H9 (cell line): ENCODE results near the gene PTDSS2. TPM values are rescaled to one million over a fixed set of nuclear protein-coding genes. Genes with fewer than 3 reads are reported as not detected.
A peak's percentile ranks its signal among the peaks of the same experiment; 100 is the strongest.

Source experiments
- DNase-seq: peaks from one replicate; pipeline ENCODE4 v3.0.0-alpha.2; 2017
- H2AFZ ChIP-seq: one replicate; pipeline ENCODE4 v1.6.1; 2013; ENCODE audit warnings: mild to moderate bottlenecking, low read length, control low read depth, moderate library complexity
- H2AK5ac ChIP-seq: 2 replicates; pipeline ENCODE4 v1.6.1; 2013; ENCODE audit warnings: low read length, control low read depth, mixed read lengths; ENCODE audit not compliant: insufficient read length
- H2BK120ac ChIP-seq: one replicate; pipeline ENCODE4 v1.6.1; 2013; ENCODE audit warnings: low read depth, mild to moderate bottlenecking, low read length, control low read depth, inconsistent platforms; ENCODE audit not compliant: poor library complexity, severe bottlenecking
- H2BK12ac ChIP-seq: 2 replicates; pipeline ENCODE4 v1.6.1; 2013; ENCODE audit warnings: low read length, control low read depth, mixed read lengths, low read depth; ENCODE audit not compliant: insufficient read length
- H2BK15ac ChIP-seq: 2 replicates; pipeline ENCODE4 v1.6.1; 2013; ENCODE audit warnings: low read depth, low read length, control low read depth
- H2BK20ac ChIP-seq: one replicate; pipeline ENCODE4 v1.6.1; 2013; ENCODE audit warnings: low read depth, mild to moderate bottlenecking, low read length, control low read depth, inconsistent platforms; ENCODE audit not compliant: poor library complexity, severe bottlenecking
- H2BK5ac ChIP-seq: 2 replicates; pipeline ENCODE4 v1.6.1; 2013; ENCODE audit warnings: low read length, control low read depth, mixed read lengths; ENCODE audit not compliant: insufficient read length
- H3K14ac ChIP-seq: 2 replicates; pipeline ENCODE4 v1.6.1; 2013; ENCODE audit warnings: low read length, control low read depth; ENCODE audit not compliant: insufficient read depth
- H3K18ac ChIP-seq: 2 replicates; pipeline ENCODE4 v1.6.1; 2013; ENCODE audit warnings: low read depth, mild to moderate bottlenecking, mixed read lengths, low read length, control low read depth; ENCODE audit not compliant: insufficient read length
- H3K23ac ChIP-seq: 2 replicates; pipeline ENCODE4 v1.6.1; 2013; ENCODE audit warnings: low read length, control low read depth, mixed read lengths, low read depth; ENCODE audit not compliant: insufficient read length
- H3K23me2 ChIP-seq: 2 replicates; pipeline ENCODE4 v1.6.1; 2013; ENCODE audit warnings: low read depth, mild to moderate bottlenecking, mixed read lengths, low read length, control low read depth; ENCODE audit not compliant: insufficient read length, poor library complexity, severe bottlenecking
- H3K27ac ChIP-seq: 2 replicates; pipeline ENCODE4 v1.5.1; 2013; ENCODE audit warnings: low read length, control low read depth, mixed read lengths, low read depth; ENCODE audit not compliant: insufficient read length
- H3K27me3 ChIP-seq: 2 replicates; pipeline ENCODE4 v1.6.1; 2013; ENCODE audit warnings: low read length, control low read depth, inconsistent platforms; ENCODE audit not compliant: insufficient read depth
- H3K4ac ChIP-seq: 2 replicates; pipeline ENCODE4 v1.6.1; 2013; ENCODE audit warnings: low read depth, mild to moderate bottlenecking, control low read depth, inconsistent platforms, low read length, moderate library complexity
- H3K4me1 ChIP-seq: 2 replicates; pipeline ENCODE4 v1.6.1; 2013; ENCODE audit warnings: low read length, control low read depth, inconsistent platforms; ENCODE audit not compliant: insufficient read depth
- H3K4me2 ChIP-seq: 2 replicates; pipeline ENCODE4 v1.6.1; 2013; ENCODE audit warnings: low read length, control low read depth, mixed read lengths; ENCODE audit not compliant: insufficient read length, insufficient read depth
- H3K56ac ChIP-seq: 2 replicates; pipeline ENCODE4 v1.6.1; 2013; ENCODE audit warnings: low read depth, mild to moderate bottlenecking, mixed read lengths, low read length, control low read depth; ENCODE audit not compliant: insufficient read length
- H3K79me1 ChIP-seq: 2 replicates; pipeline ENCODE4 v1.6.1; 2013; ENCODE audit warnings: low read depth, mild to moderate bottlenecking, moderate library complexity, low read length, control low read depth, inconsistent platforms; ENCODE audit not compliant: insufficient read depth, poor library complexity, severe bottlenecking
- H3K79me2 ChIP-seq: 2 replicates; pipeline ENCODE4 v1.6.1; 2013; ENCODE audit warnings: low read length, control low read depth, inconsistent platforms; ENCODE audit not compliant: insufficient read depth
- H3K9ac ChIP-seq: 2 replicates; pipeline ENCODE4 v1.6.1; 2013; ENCODE audit warnings: low read length, control low read depth, mixed read lengths; ENCODE audit not compliant: insufficient read length; ENCODE audit errors: extremely low read depth
- H3K9me3 ChIP-seq: one replicate; pipeline ENCODE4 v1.6.1; 2013; ENCODE audit warnings: low read depth, low read length, inconsistent platforms; ENCODE audit not compliant: control insufficient read depth
- H3T11ph ChIP-seq: one replicate; pipeline ENCODE4 v1.6.1; 2013; ENCODE audit warnings: mild to moderate bottlenecking, low read length, control low read depth, inconsistent platforms
- H4K20me1 ChIP-seq: one replicate; pipeline ENCODE4 v1.6.1; 2013; ENCODE audit not compliant: control insufficient read depth, insufficient read length, insufficient read depth
- H4K5ac ChIP-seq: 2 replicates; pipeline ENCODE4 v1.6.1; 2013; ENCODE audit warnings: low read depth, mild to moderate bottlenecking, mixed read lengths, low read length, control low read depth; ENCODE audit not compliant: insufficient read length
- H4K8ac ChIP-seq: replicated peaks from 2 replicates; pipeline ENCODE4 v1.6.1; 2013; ENCODE audit warnings: low read length, control low read depth, mixed read lengths, low read depth; ENCODE audit not compliant: insufficient read length
- H4K91ac ChIP-seq: 2 replicates; pipeline ENCODE4 v1.6.1; 2013; ENCODE audit warnings: low read depth, mild to moderate bottlenecking, moderate library complexity, mixed read lengths, low read length, control low read depth; ENCODE audit not compliant: insufficient read length
- H3K27ac Mint-ChIP-seq, 3 experiments: 2 replicates in 2 of 3; 3 replicates in 1 of 3; pipeline ENCODE4 v1.8.0; 2020 to 2021; ENCODE audit warnings: mixed read lengths in 3 of 3, mild to moderate bottlenecking in 1 of 3, moderate library complexity in 1 of 3
- H3K27me3 Mint-ChIP-seq: 2 replicates; pipeline ENCODE4 v1.8.0; 2021; ENCODE audit warnings: low read depth, mild to moderate bottlenecking, moderate library complexity, mixed read lengths
- H3K36me3 Mint-ChIP-seq, 3 experiments: 2 replicates in 2 of 3; 3 replicates in 1 of 3; pipeline ENCODE4 v1.8.0; 2020 to 2021; ENCODE audit warnings: low read depth in 3 of 3, mixed read lengths in 3 of 3; ENCODE audit not compliant: insufficient read depth in 1 of 3
- H3K4me1 Mint-ChIP-seq, 2 experiments: 2 replicates each; pipeline ENCODE4 v1.8.0; 2020; ENCODE audit warnings: mixed read lengths in 2 of 2
- H3K4me3 Mint-ChIP-seq, 2 experiments: 2 replicates in 1 of 2; 3 replicates in 1 of 2; pipeline ENCODE4 v1.8.0; 2020 to 2021; ENCODE audit warnings: mild to moderate bottlenecking in 2 of 2, mixed read lengths in 2 of 2, moderate library complexity in 1 of 2
- H3K9me3 Mint-ChIP-seq, 2 experiments: 2 replicates in 1 of 2; 3 replicates in 1 of 2; pipeline ENCODE4 v1.8.0; 2020; ENCODE audit warnings: mild to moderate bottlenecking in 2 of 2, mixed read lengths in 2 of 2, moderate library complexity in 1 of 2
- CTCF ChIP-seq: fragments of 200-600 bp; sonication (generic); conservative IDR thresholded peaks from 3 replicates; pipeline ENCODE4 v1.8.0; 2021; ENCODE audit warnings: antibody characterized with exemption, mild to moderate bottlenecking
- WGBS: extraction: QIAGEN DNeasy Blood & Tissue Kit; methylation state at CpG from one replicate; pipeline ENCODE4 v1.1.7; 2013; ENCODE audit warnings: missing lambda C conversion rate, low lambda C conversion rate, mixed read lengths; ENCODE audit not compliant: insufficient read length; ENCODE audit errors: extremely low coverage; 5-methylcytosine and 5-hydroxymethylcytosine counted together
- total RNA-seq: library from RNA; stranded (reverse); gene quantifications from 2 replicates; pipeline ENCODE4 v1.2.1, GENCODE V29; 2021

Gene PTDSS2
- total RNA-seq, 1 experiment from 2014 or later = 55.3 TPM

GRCh38 chr11:538431-539051, 88.5 kb downstream of the PTDSS2 start:
- H2AK5ac ChIP-seq = no peak overlapping the region
- no peak overlapping the region for H3K27ac ChIP-seq
- H2BK12ac ChIP-seq = no peak overlapping the region
- H3K4ac ChIP-seq = no peak overlapping the region
- Mint-ChIP-seq H3K36me3 (peaks cover 4 to 11% (median 5%) of the 10 kb centered on the region in 3 experiments; a peak in 6 of 7 replicates), H3K9me3 (peaks cover 0 to 4% of the 10 kb centered on the region in 2 experiments; a peak in 2 of 5 replicates), H3K4me3 (peak overlapping the region; percentile 21 to 46; a peak in 3 of 5 replicates), H3K27me3 (peaks cover 16% of the 10 kb centered on the region), H3K27ac (no peak overlapping the region), H3K4me1 (peaks cover 6 to 11% of the 10 kb centered on the region in 2 experiments; a peak in 2 of 4 replicates)
- H3K79me2 ChIP-seq = no peaks in the 10 kb centered on the region
- H3K9me3 ChIP-seq = no peaks in the 10 kb centered on the region
- no peak overlapping the region for H4K8ac ChIP-seq
- TF ChIP-seq CTCF = no peak
- no peaks in the 10 kb centered on the region for H3K4me1 ChIP-seq
- H3K23ac ChIP-seq = no peak overlapping the region
- H3K9ac ChIP-seq = no peak overlapping the region
- H3K4me2 ChIP-seq = no peak overlapping the region
- DNase-seq = no peak
- H2BK20ac ChIP-seq = no peak overlapping the region
- no peak overlapping the region for H3K14ac ChIP-seq
- H2BK5ac ChIP-seq = no peak overlapping the region
- H3K18ac ChIP-seq = no peak overlapping the region
- no peak overlapping the region for H2AFZ ChIP-seq
- no peak overlapping the region for H2BK15ac ChIP-seq
- H3T11ph ChIP-seq = no peak overlapping the region
- H2BK120ac ChIP-seq = no peak overlapping the region
- no peaks in the 10 kb centered on the region for H3K27me3 ChIP-seq
- H3K23me2 ChIP-seq = peaks cover 19% of the 10 kb centered on the region
- no peak overlapping the region for H4K91ac ChIP-seq
- no peaks in the 10 kb centered on the region for H4K20me1 ChIP-seq
- WGBS = no CpG with 5 or more reads among the region's 20 CpGs
- no peak overlapping the region for H3K56ac ChIP-seq
- H3K79me1 ChIP-seq = no peaks in the 10 kb centered on the region
- H4K5ac ChIP-seq = no peak overlapping the region
